Measurements from ENCODE around the gene ZNF75A.

- TF ChIP-seq CTCF (IDR thresholded peaks at IDR 0.05) (no peak), POLR2A (IDR thresholded peaks at IDR 0.05) (no peak)
These were observed 30.8 kb upstream of the ZNF75A start for GRCh38 chr16:3274490-3274889.
